SK-N-SH (cell line): Measurements from ENCODE around the gene ADCY9. TPM values are rescaled to one million over a fixed set of nuclear protein-coding genes. Genes with fewer than 3 reads are reported as not detected.

ENCODE experiments used
- CTCF ChIA-PET: fragments of 300-600, 350-600 bp; formaldehyde crosslinking; extraction: SDS; loops from one replicate; lab custom pipeline; 2021; lab: Yijun Ruan, JAX
- POLR2A ChIA-PET: fragments of 350-600 bp; sonication (Branson Sonifier 250); formaldehyde crosslinking; extraction: SDS; loops from one replicate; lab custom pipeline; 2020; ENCODE audit warnings: antibody characterized with exemption, inconsistent platforms; lab: Yijun Ruan, JAX
- DNase-seq: peaks from one replicate; pipeline ENCODE4 v3.0.0; 2012
- H2AFZ ChIP-seq: fragments of 200-600 bp; sonication (generic); 2 replicates; pipeline ENCODE4 v1.8.1; 2016; ENCODE audit warnings: antibody characterized with exemption, mild to moderate bottlenecking, low read depth
- H3F3A ChIP-seq: fragments of 200-600 bp; sonication (generic); replicated peaks from 2 replicates; pipeline ENCODE3; 2016; ENCODE audit warnings: antibody characterized with exemption, mild to moderate bottlenecking; ENCODE audit not compliant: insufficient read depth
- H3K27ac ChIP-seq, 2 experiments: fragments of 200-500 bp in 1 of 2; fragments of 200-600 bp in 1 of 2; sonication (Bioruptor generic) in 1 of 2; sonication (generic), shearing (Covaris generic) in 1 of 2; 2 replicates each; pipeline versions ENCODE4 v1.5.1 to v1.6.1; 2014 to 2016; ENCODE audit warnings: low read depth in 2 of 2, inconsistent platforms in 1 of 2, low read length in 1 of 2, mild to moderate bottlenecking in 1 of 2, mixed read lengths in 1 of 2
- H3K27me3 ChIP-seq: fragments of 200-600 bp; sonication (generic), shearing (Covaris generic); 2 replicates; pipeline ENCODE4 v1.6.1; 2016; ENCODE audit warnings: mixed run types; ENCODE audit not compliant: insufficient read depth
- H3K36me3 ChIP-seq, 2 experiments: fragments of 200-500 bp in 1 of 2; fragments of 200-600 bp in 1 of 2; sonication (Bioruptor generic) in 1 of 2; sonication (generic) in 1 of 2; replicated peaks in 1 of 2; 2 replicates each; pipeline versions ENCODE3 to v1.5.1; 2014 to 2016; ENCODE audit warnings: low read length in 1 of 2, mild to moderate bottlenecking in 1 of 2; ENCODE audit not compliant: insufficient read depth in 2 of 2, control insufficient read depth in 1 of 2
- H3K4me1 ChIP-seq, 2 experiments: fragments of 200-500 bp in 1 of 2; fragments of 200-600 bp in 1 of 2; sonication (Bioruptor generic) in 1 of 2; sonication (generic), shearing (Covaris generic) in 1 of 2; 2 replicates each; pipeline versions ENCODE4 v1.5.1 to v1.6.1; 2014 to 2016; ENCODE audit warnings: low read depth in 1 of 2, low read length in 1 of 2, mixed run types in 1 of 2; ENCODE audit not compliant: insufficient read depth in 2 of 2, control insufficient read depth in 1 of 2
- H3K4me2 ChIP-seq: fragments of 200-600 bp; sonication (generic), shearing (Covaris generic); 2 replicates; pipeline ENCODE4 v1.6.1; 2017; ENCODE audit warnings: mixed run types
- H3K4me3 ChIP-seq, 2 experiments: fragments of 200-500 bp in 1 of 2; fragments of 200-600 bp in 1 of 2; sonication (Bioruptor generic) in 1 of 2; sonication (generic), shearing (Covaris generic) in 1 of 2; 2 replicates each; pipeline versions ENCODE4 v1.5.1 to v1.8.1; 2014 to 2016; ENCODE audit warnings: low read depth in 2 of 2, inconsistent platforms in 1 of 2, low read length in 1 of 2, mild to moderate bottlenecking in 1 of 2, mixed read lengths in 1 of 2, moderate library complexity in 1 of 2
- H3K79me2 ChIP-seq: fragments of 200-600 bp; sonication (generic); 2 replicates; pipeline ENCODE4 v1.8.1; 2017; ENCODE audit warnings: mild to moderate bottlenecking; ENCODE audit not compliant: insufficient read depth
- H3K9ac ChIP-seq: fragments of 200-600 bp; sonication (generic); 2 replicates; pipeline ENCODE4 v1.6.1; 2017; ENCODE audit warnings: mixed run types
- H3K9me2 ChIP-seq: fragments of 200-600 bp; sonication (generic); 2 replicates; pipeline ENCODE4 v1.6.1; 2017; ENCODE audit warnings: mixed run types
- H3K9me3 ChIP-seq: fragments of 200-600 bp; sonication (generic); 2 replicates; pipeline ENCODE4 v1.6.1; 2017; ENCODE audit warnings: mixed run types, mild to moderate bottlenecking, moderate library complexity
- H4K20me1 ChIP-seq: fragments of 200-600 bp; sonication (generic); 2 replicates; pipeline ENCODE4 v1.6.1; 2017; ENCODE audit warnings: mild to moderate bottlenecking, mixed run types; ENCODE audit not compliant: insufficient read depth
- EP300 ChIP-seq, 2 experiments: IDR thresholded peaks; 2 replicates each; pipeline versions ENCODE4 v1.4.0 to v1.6.1; 2012; ENCODE audit warnings: borderline replicate concordance in 1 of 2, low read depth in 1 of 2, low read length in 1 of 2
- FOSL2 ChIP-seq: IDR thresholded peaks from 2 replicates; pipeline ENCODE4 v1.4.0; 2012; ENCODE audit warnings: low read depth, mild to moderate bottlenecking, moderate library complexity, borderline replicate concordance
- FOXJ3 ChIP-seq: sonication (generic); formaldehyde crosslinking; IDR thresholded peaks from 2 replicates; pipeline ENCODE4 v1.5.1; 2020; ENCODE audit warnings: mild to moderate bottlenecking, missing genetic modification reagents
- MAX ChIP-seq: IDR thresholded peaks from 2 replicates; pipeline ENCODE4 v1.4.0; 2012; ENCODE audit warnings: low read depth
- MEF2A ChIP-seq: IDR thresholded peaks from 2 replicates; pipeline ENCODE4 v1.4.0; 2012; ENCODE audit warnings: low read depth, borderline replicate concordance
- NFIC ChIP-seq: IDR thresholded peaks from 2 replicates; pipeline ENCODE4 v1.4.0; 2012; ENCODE audit warnings: borderline replicate concordance
- POLR2AphosphoS5 ChIP-seq: IDR thresholded peaks from 2 replicates; pipeline ENCODE4 v1.6.1; 2012; ENCODE audit warnings: low read depth, low read length
- REST ChIP-seq: IDR thresholded peaks from 2 replicates; pipeline ENCODE4 v1.6.1; 2012; ENCODE audit warnings: mild to moderate bottlenecking, low read depth, low read length, moderate library complexity
- RXRA ChIP-seq: IDR thresholded peaks from 2 replicates; pipeline ENCODE4 v1.4.0; 2012; ENCODE audit warnings: low read depth, mild to moderate bottlenecking, borderline replicate concordance
- SMC3 ChIP-seq: IDR thresholded peaks from 2 replicates; pipeline ENCODE4 v1.6.1; 2012; ENCODE audit warnings: low read depth, low read length, improper control_type of control experiment
- TAF1 ChIP-seq: IDR thresholded peaks from 2 replicates; pipeline ENCODE4 v1.6.1; 2012; ENCODE audit warnings: low read depth, mild to moderate bottlenecking, low read length, moderate library complexity, borderline replicate concordance
- ZBTB33 ChIP-seq: IDR thresholded peaks from 2 replicates; pipeline ENCODE4 v1.4.0; 2012; ENCODE audit warnings: low read depth, borderline replicate concordance
- WGBS: methylation state at CpG from one replicate; pipeline ENCODE4 v1.1.6; 2017; ENCODE audit warnings: low lambda C conversion rate; 5-methylcytosine and 5-hydroxymethylcytosine counted together
- polyA plus RNA-seq, 3 experiments: library from polyadenylated mRNA; depleted of rRNA; stranded (reverse); fragments of >200 nt; gene quantifications; 2 replicates each; pipeline ENCODE4 v1.2.3, GENCODE V29; 2012
- TF ChIP-seq, protein P1 (sequence below): fragments of 150-350 bp; IDR thresholded peaks from 2 replicates; pipeline ENCODE4 v1.6.1; 2016; ENCODE audit warnings: mild to moderate bottlenecking, low read depth, low read length

The ADCY9 gene
- polyA plus RNA-seq, 1 of the 3 experiments (the other 2 are of a cell fraction): 5.2 TPM

- Histone ChIP-seq H2AFZ (no peak overlapping the region), H3K4me1 (no peaks in the 10 kb centered on the region; a peak in 2 of 4 replicates)
- TF ChIP-seq NFIC (no peak), RXRA (no peak), MEF2A (no peak), SMC3 (no peak), EP300 (IDR thresholded peaks at IDR 0.05; ENCODE audit: borderline replicate concordance in 1 of 2, low read depth in 1 of 2, low read length in 1 of 2) (no peak)
- TF ChIP-seq, all 33 proteins: peak for 0
- Histone ChIP-seq H3K79me2 (no peaks in the 10 kb centered on the region), H3F3A (no peaks in the 10 kb centered on the region), H3K4me2 (no peak overlapping the region), H3K27me3 (no peaks in the 10 kb centered on the region), H3K4me3 (no peak overlapping the region), H3K9me3 (no peaks in the 10 kb centered on the region), H3K36me3 (no peaks in the 10 kb centered on the region), H3K9ac (no peak overlapping the region), H3K27ac (no peak overlapping the region), H4K20me1 (no peaks in the 10 kb centered on the region), H3K9me2 (no peaks in the 10 kb centered on the region)
- 93% methylated on average over 19 of the region's 19 CpGs for WGBS
- DNase-seq: no peak
- ChIA-PET POLR2A (no interaction called here), CTCF (no interaction called here)
Measured at GRCh38 chr16:4003166-4003565, 113.1 kb downstream of the ADCY9 start.

DNA sequence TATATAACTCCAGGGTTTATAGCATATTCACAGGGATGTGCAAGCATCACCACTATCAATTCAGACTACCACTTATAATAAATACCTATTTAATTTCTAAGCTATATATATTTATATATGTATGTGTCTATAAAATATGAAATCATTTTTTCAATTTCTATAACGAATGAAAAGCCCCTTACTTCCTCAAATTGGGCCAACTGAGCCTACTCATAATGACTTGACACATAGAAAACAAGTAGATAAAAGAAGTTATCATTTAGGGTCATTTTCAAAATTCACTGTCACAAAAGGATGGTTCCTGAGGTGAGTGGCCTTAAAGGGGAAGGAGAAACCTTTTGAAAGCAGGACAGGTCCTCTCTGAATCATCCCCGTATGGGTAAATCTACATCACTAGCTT lies 114.1 kb downstream of the ADCY9 start:
- TF ChIP-seq FOXJ3 (CRISPR knock-in tag): no peak
- no peak overlapping the region for H3K4me2 ChIP-seq
- H4K20me1 ChIP-seq: no peaks in the 10 kb centered on the region
- WGBS: 91% methylated on average over 2 of the region's 2 CpGs
- no peaks in the 10 kb centered on the region for H3K36me3 ChIP-seq
- no peaks in the 10 kb centered on the region; a peak in 2 of 4 replicates for H3K4me1 ChIP-seq
- H2AFZ ChIP-seq: no peak overlapping the region
- CTCF ChIA-PET: no interaction called here
- no peaks in the 10 kb centered on the region for H3K9me3 ChIP-seq
- H3F3A ChIP-seq: no peaks in the 10 kb centered on the region
- no peak for DNase-seq
- no peaks in the 10 kb centered on the region for H3K9me2 ChIP-seq
- no peak overlapping the region for H3K27ac ChIP-seq
- no peaks in the 10 kb centered on the region for H3K79me2 ChIP-seq
- H3K9ac ChIP-seq: no peak overlapping the region
- H3K27me3 ChIP-seq: no peaks in the 10 kb centered on the region
- POLR2A ChIA-PET: no interaction called here
- no peak overlapping the region for H3K4me3 ChIP-seq

GRCh38 chr16:3999479-4000325 lies 116.5 kb downstream of the ADCY9 start:
- Histone ChIP-seq H3K9me3 (no peaks in the 10 kb centered on the region), H3K4me3 (no peak overlapping the region), H3K4me1 (no peaks in the 10 kb centered on the region; a peak in 2 of 4 replicates), H3K27me3 (no peaks in the 10 kb centered on the region), H2AFZ (no peak overlapping the region), H3K9ac (no peak overlapping the region), H4K20me1 (no peaks in the 10 kb centered on the region), H3F3A (no peaks in the 10 kb centered on the region), H3K9me2 (no peaks in the 10 kb centered on the region), H3K4me2 (no peak overlapping the region), H3K36me3 (no peaks in the 10 kb centered on the region), H3K27ac (no peak overlapping the region), H3K79me2 (no peaks in the 10 kb centered on the region)
- ChIA-PET POLR2A (no interaction called here), CTCF (interaction anchor here (1.0 to 2.8 kb wide), 2 partner anchors 17 to 255 kb away, joined by 3 to 16 read pairs; no protein-coding TSS in a partner anchor)
- 85% methylated on average over 17 of the region's 20 CpGs for WGBS
- DNase-seq: no peak
- TF ChIP-seq FOSL2: no peak
- no peak for TF ChIP-seq NFIC
- TF ChIP-seq, protein P1, sequence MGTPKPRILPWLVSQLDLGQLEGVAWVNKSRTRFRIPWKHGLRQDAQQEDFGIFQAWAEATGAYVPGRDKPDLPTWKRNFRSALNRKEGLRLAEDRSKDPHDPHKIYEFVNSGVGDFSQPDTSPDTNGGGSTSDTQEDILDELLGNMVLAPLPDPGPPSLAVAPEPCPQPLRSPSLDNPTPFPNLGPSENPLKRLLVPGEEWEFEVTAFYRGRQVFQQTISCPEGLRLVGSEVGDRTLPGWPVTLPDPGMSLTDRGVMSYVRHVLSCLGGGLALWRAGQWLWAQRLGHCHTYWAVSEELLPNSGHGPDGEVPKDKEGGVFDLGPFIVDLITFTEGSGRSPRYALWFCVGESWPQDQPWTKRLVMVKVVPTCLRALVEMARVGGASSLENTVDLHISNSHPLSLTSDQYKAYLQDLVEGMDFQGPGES: no peak
- no peak for TF ChIP-seq POLR2AphosphoS5
- TF ChIP-seq MAX: no peak
- TF ChIP-seq TAF1: no peak
- no peak for TF ChIP-seq REST
- TF ChIP-seq ZBTB33: no peak
